GM23248 (cell line): Measurements from ENCODE around the gene FAM24A. TPM values are rescaled to one million over a fixed set of nuclear protein-coding genes. Genes with fewer than 3 reads are reported as not detected.

Experiments
- DNase-seq: peaks from one replicate; pipeline ENCODE4 v3.0.0-alpha.2; 2015
- H2AFZ ChIP-seq: fragments of 200-600 bp; sonication (generic); 2 replicates; pipeline ENCODE4 v1.6.1; 2016; ENCODE audit warnings: antibody characterized with exemption
- H3F3A ChIP-seq: fragments of 200-600 bp; sonication (generic); 2 replicates; pipeline ENCODE4 v1.6.1; 2016; ENCODE audit warnings: mild to moderate bottlenecking, antibody characterized with exemption, mixed run types; ENCODE audit not compliant: insufficient read depth
- H3K27ac ChIP-seq: fragments of 200-600 bp; sonication (generic); 2 replicates; pipeline ENCODE4 v1.5.1; 2016; ENCODE audit warnings: mild to moderate bottlenecking
- H3K27me3 ChIP-seq: fragments of 200-600 bp; sonication (generic); replicated peaks from 2 replicates; pipeline ENCODE4 v1.6.1; 2016; ENCODE audit warnings: mild to moderate bottlenecking; ENCODE audit not compliant: insufficient read depth
- H3K36me3 ChIP-seq: fragments of 200-600 bp; sonication (generic); 2 replicates; pipeline ENCODE4 v1.6.1; 2016; ENCODE audit warnings: low read depth, mild to moderate bottlenecking
- H3K4me1 ChIP-seq: fragments of 200-600 bp; sonication (generic); 2 replicates; pipeline ENCODE4 v1.6.1; 2016; ENCODE audit warnings: mild to moderate bottlenecking; ENCODE audit not compliant: insufficient read depth
- H3K4me2 ChIP-seq: fragments of 200-600 bp; sonication (generic); one replicate; pipeline ENCODE4 v1.6.1; 2016; ENCODE audit warnings: mild to moderate bottlenecking; ENCODE audit not compliant: unreplicated experiment
- H3K4me3 ChIP-seq: fragments of 200-600 bp; sonication (generic); 2 replicates; pipeline ENCODE4 v1.5.1; 2016; ENCODE audit warnings: mild to moderate bottlenecking
- H3K79me2 ChIP-seq: fragments of 200-600 bp; sonication (generic); 2 replicates; pipeline ENCODE4 v1.6.1; 2016; ENCODE audit warnings: mild to moderate bottlenecking; ENCODE audit not compliant: insufficient read depth
- H3K9ac ChIP-seq: fragments of 200-600 bp; sonication (generic); 2 replicates; pipeline ENCODE4 v1.6.1; 2016; ENCODE audit warnings: mild to moderate bottlenecking
- H3K9me2 ChIP-seq: fragments of 200-600 bp; sonication (generic); 2 replicates; pipeline ENCODE4 v1.6.1; 2016; ENCODE audit warnings: mixed run types, mild to moderate bottlenecking, moderate library complexity; ENCODE audit not compliant: insufficient read depth
- H3K9me3 ChIP-seq: fragments of 200-600 bp; sonication (generic); one replicate; pipeline ENCODE4 v1.6.1; 2017; ENCODE audit warnings: low read depth
- H4K20me1 ChIP-seq: fragments of 200-600 bp; sonication (generic); 2 replicates; pipeline ENCODE4 v1.6.0; 2016; ENCODE audit not compliant: insufficient read depth
- EZH2 ChIP-seq: fragments of 200-600 bp; sonication (generic); IDR thresholded peaks from 2 replicates; pipeline ENCODE4 v1.6.1; 2018; ENCODE audit warnings: antibody characterized with exemption, mild to moderate bottlenecking; ENCODE audit not compliant: insufficient read depth, poor library complexity, severe bottlenecking
- EZH2phosphoT487 ChIP-seq: fragments of 200-600 bp; sonication (generic); IDR thresholded peaks from 2 replicates; pipeline ENCODE4 v1.6.1; 2018; ENCODE audit warnings: antibody characterized with exemption, moderate library complexity, mild to moderate bottlenecking, low read depth; ENCODE audit not compliant: insufficient read depth
- WGBS, 2 experiments: methylation state at CpG; one replicate each; pipeline ENCODE4 v1.1.6; 2015 to 2017; ENCODE audit warnings: low lambda C conversion rate in 2 of 2, low coverage in 1 of 2; ENCODE audit errors: missing lambda C conversion rate in 2 of 2; 5-methylcytosine and 5-hydroxymethylcytosine counted together
- in situ Hi-C: fragments of 300-500 bp; cut with MboI; formaldehyde crosslinking; loops from 2 replicates; pipeline ENCODE4 v1.15.0; 2020
- polyA plus RNA-seq: library from polyadenylated mRNA; unstranded; fragments of >200 nt; fragmentation: Nextera tagmentation; extraction: Ambion mirVana; gene quantifications from 2 replicates; pipeline ENCODE4 v1.2.1, GENCODE V29; 2016
- total RNA-seq: library from RNA; depleted of rRNA; stranded (reverse); fragments of >200 nt; shearing (Covaris generic); gene quantifications from 2 replicates; pipeline ENCODE4 v1.2.3, GENCODE V29; 2014

The FAM24A gene
- total and polyA plus RNA-seq, 2 experiments from 2014 or later = not detected

GRCh38 chr10:122876467-122876855 lies 33.9 kb upstream of the FAM24A start:
- Histone ChIP-seq H3K36me3 (no peaks in the 10 kb centered on the region), H3K27me3 (no peaks in the 10 kb centered on the region), H3K9ac (no peak overlapping the region), H3K4me1 (no peaks in the 10 kb centered on the region; the same call in 1 of the 2 replicates), H3K79me2 (peaks cover 63% of the 10 kb centered on the region), H3K9me2 (no peaks in the 10 kb centered on the region), H2AFZ (no peak overlapping the region), H3F3A (no peaks in the 10 kb centered on the region), H3K4me2 (no peak overlapping the region), H3K9me3 (no peaks in the 10 kb centered on the region), H3K27ac (no peak overlapping the region), H4K20me1 (no peaks in the 10 kb centered on the region), H3K4me3 (no peak overlapping the region)
- in situ Hi-C loops = no loop called here
- no peak for DNase-seq
- TF ChIP-seq EZH2 = no peak
- no peak for TF ChIP-seq EZH2phosphoT487
- 96% methylated on average over 1 of the region's 1 CpG for WGBS, 2 experiments

GRCh38 chr10:122877264-122877663 lies 33.1 kb upstream of the FAM24A start:
- no peak overlapping the region for H2AFZ ChIP-seq
- H3K79me2 ChIP-seq = peaks cover 63% of the 10 kb centered on the region
- H3K9ac ChIP-seq = no peak overlapping the region
- H3F3A ChIP-seq = no peaks in the 10 kb centered on the region
- H3K4me1 ChIP-seq = no peaks in the 10 kb centered on the region; the same call in 1 of the 2 replicates
- TF ChIP-seq EZH2phosphoT487 (no peak), EZH2 (no peak)
- no peaks in the 10 kb centered on the region for H3K36me3 ChIP-seq
- H3K4me3 ChIP-seq = no peak overlapping the region
- no peaks in the 10 kb centered on the region for H4K20me1 ChIP-seq
- in situ Hi-C loops = no loop called here
- H3K4me2 ChIP-seq = no peak overlapping the region
- H3K9me2 ChIP-seq = no peaks in the 10 kb centered on the region
- peak; percentile 37 for DNase-seq
- WGBS, 2 experiments = 79 to 84% methylated on average over 1 of the region's 1 CpG
- H3K9me3 ChIP-seq = no peaks in the 10 kb centered on the region
- no peak overlapping the region for H3K27ac ChIP-seq
- H3K27me3 ChIP-seq = no peaks in the 10 kb centered on the region

- WGBS, 2 experiments = 42 to 48% methylated on average over 14 of the region's 14 CpGs
Measured at GRCh38 chr10:122878799-122879338, 31.5 kb upstream of the FAM24A start.

GRCh38 chr10:122879339-122880273 lies 30.8 kb upstream of the FAM24A start, which contains the start of gene FAM24B:
Gene FAM24B, minus strand, starts transcription at chr10:122879581. Its CDS starts 29,066 bp downstream, at chr10:122850515.
- Histone ChIP-seq H3K9me2 (no peaks in the 10 kb centered on the region), H3K9me3 (no peaks in the 10 kb centered on the region), H3K27me3 (no peaks in the 10 kb centered on the region), H3K27ac (peak within 1 kb of the TSS; percentile 18), H3K4me3 (peak within 1 kb of the TSS; percentile 83), H2AFZ (peak within 1 kb of the TSS; percentile 96), H3K9ac (peak within 1 kb of the TSS; percentile 66), H4K20me1 (no peaks in the 10 kb centered on the region), H3K36me3 (no peaks in the 10 kb centered on the region), H3F3A (no peaks in the 10 kb centered on the region), H3K4me2 (peak within 1 kb of the TSS; percentile 87), H3K4me1 (no peaks in the 10 kb centered on the region; the same call in 1 of the 2 replicates), H3K79me2 (peaks cover 44% of the 10 kb centered on the region)
- in situ Hi-C loops = no loop called here
- peak; percentile 99 for DNase-seq
- no peak for TF ChIP-seq EZH2
- no peak for TF ChIP-seq EZH2phosphoT487
- 4 to 6% methylated on average over 83 to 95 of the region's 95 CpGs for WGBS, 2 experiments

More at GRCh38 chr10:122878799-122879338, 31.5 kb upstream of the FAM24A start:
- no peaks in the 10 kb centered on the region for H3F3A ChIP-seq
- H3K36me3 ChIP-seq = no peaks in the 10 kb centered on the region
- H3K27me3 ChIP-seq = no peaks in the 10 kb centered on the region
- H3K4me2 ChIP-seq = peak overlapping the region; percentile 87
- TF ChIP-seq EZH2 (no peak), EZH2phosphoT487 (no peak)
- no peaks in the 10 kb centered on the region for H4K20me1 ChIP-seq
- no peaks in the 10 kb centered on the region; the same call in 1 of the 2 replicates for H3K4me1 ChIP-seq
- peak overlapping the region; percentile 66 for H3K9ac ChIP-seq
- peak overlapping the region; percentile 18 for H3K27ac ChIP-seq
- in situ Hi-C loops = no loop called here
- no peaks in the 10 kb centered on the region for H3K9me2 ChIP-seq
- H3K9me3 ChIP-seq = no peaks in the 10 kb centered on the region
- peaks cover 51% of the 10 kb centered on the region for H3K79me2 ChIP-seq
- peak overlapping the region; percentile 83 for H3K4me3 ChIP-seq
- DNase-seq = peak; percentile 41
- peak overlapping the region; percentile 96 for H2AFZ ChIP-seq
